GM21515 (cell line): ENCODE measurements around the gene ANKRD40.

ENCODE experiments used
- ATAC-seq: cut with Tn5 transposase; IDR thresholded peaks from one replicate; pipeline ENCODE4 v1.9.1; 2021; ENCODE audit not compliant: unreplicated experiment

ANKRD40 gene

GRCh38 chr17:50651661-50652060 lies 56.1 kb downstream of the ANKRD40 start:
- ATAC-seq = no peak

DNA sequence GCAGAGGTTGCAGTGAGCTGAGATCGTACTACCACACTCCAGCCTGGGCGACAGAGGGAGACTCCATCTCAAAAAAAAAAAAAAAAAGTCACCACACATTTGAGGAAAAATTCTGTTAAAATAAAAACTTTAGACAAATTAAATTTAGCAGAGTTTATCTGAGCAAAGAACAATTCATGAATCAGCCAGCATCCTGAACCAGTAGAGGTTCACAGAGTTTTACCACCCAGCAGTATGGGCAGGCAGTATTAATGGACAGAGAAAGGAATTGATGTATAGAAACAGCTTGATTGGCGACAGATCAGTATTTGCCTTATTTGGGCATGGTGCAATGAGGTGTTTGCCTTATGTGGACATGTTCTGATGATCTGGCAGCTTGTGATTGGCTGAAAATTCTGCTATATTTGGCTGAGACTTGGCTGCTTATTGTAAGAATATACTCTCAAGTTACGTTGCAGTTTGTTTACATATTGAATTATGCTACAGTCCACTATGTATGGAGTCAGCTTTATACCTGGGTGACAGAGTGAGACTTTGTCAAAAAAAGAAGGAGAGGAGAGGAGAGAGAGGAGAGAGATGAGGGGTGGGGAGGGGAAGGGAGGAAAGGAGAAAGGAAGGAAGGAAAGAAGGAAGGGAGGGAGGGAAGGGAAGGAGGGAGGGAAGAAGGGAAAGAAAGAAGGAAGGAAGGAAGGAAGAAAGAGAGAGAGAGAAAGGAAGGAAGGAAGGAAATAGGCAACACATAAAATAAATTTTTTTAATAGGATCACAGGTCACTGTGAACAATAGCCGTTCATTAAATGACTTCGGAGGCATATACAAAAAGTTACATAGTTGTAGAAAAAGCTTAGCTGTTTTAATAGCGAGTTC lies 58.4 kb downstream of the ANKRD40 start:
- ATAC-seq = no peak

DNA sequence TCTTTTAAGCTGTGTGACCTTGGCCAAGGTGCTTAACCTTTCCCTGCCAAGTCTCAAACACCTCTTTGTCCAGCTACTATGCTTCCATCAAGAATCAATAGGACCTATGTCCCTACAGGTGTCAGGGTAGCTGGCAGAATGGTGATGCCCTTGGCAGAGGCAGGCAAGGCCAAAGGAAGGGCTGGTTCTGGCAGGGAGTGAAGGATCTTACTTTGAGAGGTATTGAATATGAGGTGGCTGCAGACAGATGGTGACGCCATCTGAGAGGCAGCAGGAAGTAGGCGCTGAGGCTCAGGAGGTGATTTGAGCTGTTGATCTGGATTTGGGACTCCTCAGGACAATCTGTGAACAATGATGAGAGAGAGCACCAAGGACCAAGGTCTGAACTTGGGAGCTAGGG lies 60.5 kb downstream of the ANKRD40 start:
- ATAC-seq = no peak

DNA sequence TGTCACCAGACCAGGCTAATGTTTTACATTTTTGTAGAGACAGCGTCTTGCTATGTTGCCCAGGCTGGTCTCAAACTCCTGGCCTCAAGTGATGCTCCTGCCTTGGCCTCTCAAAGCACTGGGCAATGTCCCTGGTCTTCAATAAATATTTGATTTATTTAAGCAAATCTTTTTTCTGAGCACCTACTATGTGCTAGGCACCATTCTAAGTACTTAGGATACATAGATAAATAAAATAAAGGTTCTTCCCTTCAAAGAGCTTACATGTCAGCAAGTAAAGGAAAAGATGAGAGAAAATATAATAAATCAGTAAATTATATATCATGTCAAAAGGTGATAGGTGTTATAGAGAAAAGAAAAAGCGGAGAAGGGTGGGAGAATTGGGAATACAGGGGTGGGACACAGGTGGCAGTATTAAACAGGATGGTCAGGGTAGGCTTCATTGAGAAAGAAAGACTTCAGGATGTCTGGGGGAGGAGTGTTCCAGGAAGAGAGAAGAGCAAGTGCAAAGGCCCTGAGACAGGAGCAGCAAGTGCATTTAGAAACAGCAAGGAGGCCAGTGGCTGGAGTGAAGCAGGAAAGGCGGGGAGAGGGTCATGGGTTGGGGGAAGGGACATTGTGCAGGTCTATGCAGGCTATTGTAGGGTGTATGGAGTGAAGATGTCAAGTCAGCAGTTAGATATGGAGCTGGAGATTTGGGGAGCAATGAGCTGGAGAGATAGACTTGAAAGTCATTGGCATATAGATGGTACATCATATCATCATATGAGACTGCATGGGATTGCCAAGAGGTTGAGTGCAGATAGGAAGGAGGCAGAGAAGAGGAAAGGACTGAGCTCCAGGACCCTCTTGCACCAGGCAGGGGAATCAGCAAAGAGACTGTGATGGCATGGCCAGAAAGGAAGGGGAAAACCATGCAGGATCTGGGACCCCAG lies 61.7 kb downstream of the ANKRD40 start:
- ATAC-seq = no peak
